ENCODE measurements around the gene BIN1. TPM values are rescaled to one million over a fixed set of nuclear protein-coding genes. Genes with fewer than 3 reads are reported as not detected.

BIN1 gene
- total RNA-seq, 4 donors from 2014 or later, result 49.2 to 68.3 (median 64.2) TPM

- Histone ChIP-seq H3K27ac (no peak overlapping the region), H3K4me1 (no peaks in the 10 kb centered on the region), H3K36me3 (no peaks in the 10 kb centered on the region), H3K4me3 (replicated peaks in 1 of 3) (no peak overlapping the region), H3K9me3 (no peaks in the 10 kb centered on the region), H3K27me3 (no peaks in the 10 kb centered on the region)
- TF ChIP-seq POLR2A (IDR thresholded peaks at IDR 0.05) (no peak), CTCF (IDR thresholded peaks at IDR 0.05) (no peak)
- 87 to 89% methylated on average over 2 to 3 of the region's 3 CpGs for whole genome bisulfite sequencing, 2 donors
- intact Hi-C loops (cut with DNase I), result loop anchor here (10.0 kb wide), 1 partner anchor 200 kb away; no protein-coding TSS in a partner anchor
- DNase-seq, result no peak
Observed at GRCh38 chr2:127074358-127074757, 32.6 kb downstream of the BIN1 start.

- Histone ChIP-seq H3K4me3 (replicated peaks in 1 of 3) (no peak overlapping the region), H3K36me3 (no peaks in the 10 kb centered on the region), H3K27me3 (no peaks in the 10 kb centered on the region), H3K4me1 (peaks cover 0 to 3% of the 10 kb centered on the region in 2 donors), H3K9me3 (no peaks in the 10 kb centered on the region), H3K27ac (no peak overlapping the region)
- no peak for DNase-seq
- no peak for TF ChIP-seq CTCF (IDR thresholded peaks at IDR 0.05)
- TF ChIP-seq POLR2A (IDR thresholded peaks at IDR 0.05), result no peak
- intact Hi-C loops (cut with DNase I), result loop anchor here (10.0 kb wide), 1 partner anchor 202 kb away; no protein-coding TSS in a partner anchor
- whole genome bisulfite sequencing, 2 donors, result 75 to 91% methylated on average over 10 to 12 of the region's 15 CpGs
Observed at GRCh38 chr2:127072970-127073369, 34.0 kb downstream of the BIN1 start.

GRCh38 chr2:127072396-127072795 lies 34.6 kb downstream of the BIN1 start:
- peaks cover 0 to 9% of the 10 kb centered on the region in 2 donors for H3K4me1 ChIP-seq
- no peaks in the 10 kb centered on the region for H3K27me3 ChIP-seq
- WGBS, 2 donors, result 83 to 84% methylated on average over 6 to 9 of the region's 9 CpGs
- TF ChIP-seq POLR2A (IDR thresholded peaks at IDR 0.05), result no peak
- TF ChIP-seq CTCF (IDR thresholded peaks at IDR 0.05), result no peak
- H3K36me3 ChIP-seq, result no peaks in the 10 kb centered on the region
- intact Hi-C loops (cut with DNase I), result loop anchor here (10.0 kb wide), 1 partner anchor 202 kb away; no protein-coding TSS in a partner anchor
- DNase-seq, result no peak
- H3K27ac ChIP-seq, result no peak overlapping the region
- no peak overlapping the region for H3K4me3 ChIP-seq (replicated peaks in 1 of 3)
- no peaks in the 10 kb centered on the region for H3K9me3 ChIP-seq

- intact Hi-C loops (cut with DNase I), result loop anchor here (10.0 kb wide), 1 partner anchor 203 kb away; no protein-coding TSS in a partner anchor
- H3K4me3 ChIP-seq (replicated peaks in 1 of 3), result no peak overlapping the region
Observed at GRCh38 chr2:127071901-127072328, 35.0 kb downstream of the BIN1 start.

More at GRCh38 chr2:127071901-127072328, 35.0 kb downstream of the BIN1 start:
- Histone ChIP-seq H3K36me3 (no peaks in the 10 kb centered on the region), H3K27ac (no peak overlapping the region), H3K4me1 (peaks cover 0 to 12% of the 10 kb centered on the region in 2 donors), H3K27me3 (no peaks in the 10 kb centered on the region), H3K9me3 (no peaks in the 10 kb centered on the region)
- TF ChIP-seq CTCF (IDR thresholded peaks at IDR 0.05), result no peak
- no peak for TF ChIP-seq POLR2A (IDR thresholded peaks at IDR 0.05)
- WGBS, 2 donors, result 87 to 92% methylated on average over 4 to 9 of the region's 9 CpGs
- DNase-seq, result no peak

Data from thyroid gland (tissue), 4 donors.